ENCODE data around the gene FAU.

Gene FAU

DNA sequence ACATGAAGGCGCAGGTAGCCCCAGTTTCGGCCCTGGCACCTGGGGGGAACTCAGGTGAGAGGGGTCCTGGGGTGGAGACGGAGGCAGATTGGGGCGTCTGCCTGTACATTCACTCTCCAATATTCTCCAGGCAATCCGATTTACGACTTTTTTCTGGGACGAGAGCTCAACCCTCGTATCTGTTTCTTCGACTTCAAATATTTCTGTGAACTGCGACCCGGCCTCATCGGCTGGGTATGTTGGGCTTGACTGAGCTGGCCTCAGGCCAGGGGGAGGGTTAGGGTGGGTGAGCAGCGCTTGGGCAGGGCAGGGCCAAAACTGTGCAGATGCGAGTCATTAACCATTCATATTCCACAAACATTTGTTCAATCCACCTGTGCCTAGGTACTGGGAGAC lies 8.6 kb downstream of the FAU start:
- no peak for DNase-seq (ENCODE audit: low read depth)
- TF ChIP-seq, protein P1, sequence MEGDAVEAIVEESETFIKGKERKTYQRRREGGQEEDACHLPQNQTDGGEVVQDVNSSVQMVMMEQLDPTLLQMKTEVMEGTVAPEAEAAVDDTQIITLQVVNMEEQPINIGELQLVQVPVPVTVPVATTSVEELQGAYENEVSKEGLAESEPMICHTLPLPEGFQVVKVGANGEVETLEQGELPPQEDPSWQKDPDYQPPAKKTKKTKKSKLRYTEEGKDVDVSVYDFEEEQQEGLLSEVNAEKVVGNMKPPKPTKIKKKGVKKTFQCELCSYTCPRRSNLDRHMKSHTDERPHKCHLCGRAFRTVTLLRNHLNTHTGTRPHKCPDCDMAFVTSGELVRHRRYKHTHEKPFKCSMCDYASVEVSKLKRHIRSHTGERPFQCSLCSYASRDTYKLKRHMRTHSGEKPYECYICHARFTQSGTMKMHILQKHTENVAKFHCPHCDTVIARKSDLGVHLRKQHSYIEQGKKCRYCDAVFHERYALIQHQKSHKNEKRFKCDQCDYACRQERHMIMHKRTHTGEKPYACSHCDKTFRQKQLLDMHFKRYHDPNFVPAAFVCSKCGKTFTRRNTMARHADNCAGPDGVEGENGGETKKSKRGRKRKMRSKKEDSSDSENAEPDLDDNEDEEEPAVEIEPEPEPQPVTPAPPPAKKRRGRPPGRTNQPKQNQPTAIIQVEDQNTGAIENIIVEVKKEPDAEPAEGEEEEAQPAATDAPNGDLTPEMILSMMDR (IDR thresholded peaks at IDR 0.05; ENCODE audit: low read depth, low read length, missing control alignments) = no peak
- H3K4me3 ChIP-seq (ENCODE audit: low read depth, low read length) = peak overlapping the region; percentile 76

DNA sequence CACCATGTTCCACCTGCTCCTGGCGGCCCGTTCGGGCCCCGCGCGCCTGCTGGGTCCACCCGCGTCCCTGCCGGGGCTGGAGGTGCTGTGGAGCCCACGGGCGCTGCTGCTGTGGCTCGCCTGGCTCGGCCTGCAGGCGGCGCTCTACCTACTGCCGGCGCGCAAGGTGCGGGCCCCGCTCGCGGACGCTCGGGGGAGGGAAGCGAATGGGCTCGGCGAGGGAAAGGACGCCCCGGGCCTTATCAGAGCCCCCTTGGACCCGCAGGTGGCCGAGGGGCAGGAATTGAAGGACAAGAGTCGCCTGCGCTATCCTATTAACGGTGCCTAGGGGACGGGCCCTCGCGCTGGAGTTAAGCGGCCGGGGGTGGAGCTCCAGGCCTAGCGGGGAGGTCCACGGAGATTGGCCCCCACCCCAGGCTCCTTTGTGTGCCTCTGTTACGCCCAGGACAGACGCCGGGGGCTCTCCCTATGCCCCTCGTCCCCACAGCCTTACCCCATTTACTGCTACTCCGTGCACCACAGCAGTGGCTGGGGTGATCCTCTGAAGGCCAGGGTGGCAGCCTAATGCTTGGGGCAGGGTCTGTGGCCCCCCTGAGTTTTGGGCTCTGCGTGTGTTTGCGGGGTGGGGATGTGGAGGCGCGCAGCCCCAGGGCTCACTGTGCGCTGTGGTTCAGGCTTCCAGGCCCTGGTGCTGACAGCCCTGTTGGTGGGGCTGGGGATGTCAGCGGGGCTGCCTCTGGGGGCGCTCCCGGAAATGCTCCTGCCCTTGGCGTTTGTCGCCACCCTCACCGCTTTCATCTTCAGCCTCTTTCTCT lies 9.2 kb downstream of the FAU start:
- no peak for DNase-seq (ENCODE audit: low read depth)
- TF ChIP-seq, protein P1 (IDR thresholded peaks at IDR 0.05; ENCODE audit: low read depth, low read length, missing control alignments) = peak; percentile 87
- peak overlapping the region; percentile 76 for H3K4me3 ChIP-seq (ENCODE audit: low read depth, low read length)

DNA sequence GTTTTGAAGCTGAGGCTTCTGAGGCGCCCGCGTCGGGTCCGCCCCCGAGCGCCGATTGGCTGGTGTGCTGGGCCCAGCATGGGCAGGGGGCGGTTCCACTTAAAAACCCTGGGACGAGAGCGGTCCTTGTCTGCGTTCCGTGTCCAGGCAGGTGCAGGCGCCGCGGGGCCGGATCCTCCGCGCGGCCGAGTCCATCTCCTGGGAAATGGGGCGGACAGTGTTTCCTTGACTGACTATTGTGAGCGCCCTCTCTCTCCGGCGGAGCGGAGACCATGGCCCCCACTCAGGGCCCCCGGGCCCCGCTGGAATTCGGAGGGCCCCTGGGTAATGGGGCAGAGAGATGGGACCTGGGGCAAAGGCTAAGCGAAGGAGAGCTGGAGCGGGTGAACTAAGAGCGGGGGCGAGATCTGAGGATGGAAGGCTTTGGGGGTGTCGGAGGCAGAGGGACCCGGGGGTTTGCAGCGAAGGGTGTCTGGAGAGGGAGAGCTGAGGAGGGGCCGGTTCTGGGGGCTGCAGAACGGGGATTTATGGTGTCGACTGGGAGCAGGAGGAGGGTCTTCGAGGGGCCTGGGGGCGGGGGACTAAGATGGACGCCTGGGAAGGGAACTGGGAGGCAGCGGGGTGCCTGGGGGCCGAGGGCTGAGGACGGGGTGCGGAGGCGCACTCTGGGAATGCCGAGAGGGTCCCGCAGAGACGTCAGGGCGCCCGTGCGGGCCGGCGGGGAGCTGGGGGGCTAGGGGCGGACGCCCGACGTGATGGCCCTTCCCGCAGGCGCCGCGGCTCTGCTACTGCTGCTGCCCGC lies 10.0 kb downstream of the FAU start, which contains the start of gene TM7SF2:
TSS of gene TM7SF2 (plus strand) at position 129 of the 802 bp plus-strand sequence. CDS start at position 273, 144 bp downstream.
- DNase-seq (ENCODE audit: low read depth) = peak; percentile 79
- TF ChIP-seq, protein P1 (IDR thresholded peaks at IDR 0.05; ENCODE audit: low read depth, low read length, missing control alignments) = no peak
- peak within 1 kb of the TSS; percentile 76 for H3K4me3 ChIP-seq (ENCODE audit: low read depth, low read length)

DNA sequence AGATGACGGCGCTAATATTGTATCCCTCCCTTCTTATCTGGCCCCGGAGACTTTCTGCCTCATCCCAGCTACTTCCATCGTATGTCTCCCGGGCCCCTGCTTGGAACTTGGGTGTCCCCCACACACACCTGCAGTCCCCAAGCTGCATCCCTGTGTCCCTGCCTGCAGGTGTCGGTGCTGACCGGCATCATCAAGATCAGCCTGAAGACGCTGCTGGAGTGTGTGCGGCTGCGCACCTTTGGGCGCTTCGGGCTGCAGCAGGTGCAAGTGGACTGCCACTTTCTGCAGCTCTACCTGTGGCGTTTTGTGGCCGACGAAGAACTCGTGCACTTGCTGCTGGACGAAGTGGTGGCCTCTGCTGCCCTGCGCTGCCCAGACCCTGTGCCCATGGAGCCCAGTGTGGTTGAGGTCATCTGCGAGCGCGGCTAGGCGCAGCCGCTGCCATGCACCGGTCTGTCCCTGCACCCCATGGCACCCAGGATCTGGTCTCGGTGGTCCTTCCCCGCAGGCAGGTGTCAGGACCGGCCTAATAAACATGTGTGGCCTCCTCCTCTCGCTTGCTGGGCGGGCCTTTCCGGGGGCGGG lies 10.7 kb downstream of the FAU start:
- DNase-seq (ENCODE audit: low read depth) = no peak
- no peak overlapping the region for H3K4me3 ChIP-seq (ENCODE audit: low read depth, low read length)
- TF ChIP-seq, protein P1 (IDR thresholded peaks at IDR 0.05; ENCODE audit: low read depth, low read length, missing control alignments) = no peak

DNA sequence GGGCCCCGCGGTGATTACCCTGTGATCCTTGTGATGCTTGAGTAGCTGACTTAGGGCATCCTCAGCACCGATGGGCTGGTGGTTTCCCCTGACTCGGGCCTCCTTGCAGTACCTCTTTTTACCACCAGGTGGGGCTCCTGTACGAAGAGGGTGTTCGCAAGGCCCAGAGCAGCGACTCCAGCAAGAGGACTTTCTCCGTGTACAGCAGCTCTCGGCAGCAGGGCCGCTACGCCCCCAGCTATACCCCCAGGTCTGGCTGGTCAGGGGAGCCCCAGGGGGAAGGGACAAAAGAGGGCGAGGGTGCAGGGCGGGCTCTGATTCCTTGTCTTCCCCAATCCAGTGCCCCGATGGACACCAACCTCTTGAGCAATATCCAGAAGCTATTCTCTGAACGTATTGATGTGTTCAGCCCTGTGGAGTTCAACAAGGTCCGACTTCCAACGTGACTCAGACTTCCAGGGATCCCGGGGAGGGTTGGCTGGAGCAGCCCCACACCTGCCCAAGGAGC lies 11.5 kb downstream of the FAU start:
- H3K4me3 ChIP-seq (ENCODE audit: low read depth, low read length) = no peak overlapping the region
- TF ChIP-seq, protein P1 (IDR thresholded peaks at IDR 0.05; ENCODE audit: low read depth, low read length, missing control alignments) = peak; percentile 98
- peak; percentile 61 for DNase-seq (ENCODE audit: low read depth)

DNA sequence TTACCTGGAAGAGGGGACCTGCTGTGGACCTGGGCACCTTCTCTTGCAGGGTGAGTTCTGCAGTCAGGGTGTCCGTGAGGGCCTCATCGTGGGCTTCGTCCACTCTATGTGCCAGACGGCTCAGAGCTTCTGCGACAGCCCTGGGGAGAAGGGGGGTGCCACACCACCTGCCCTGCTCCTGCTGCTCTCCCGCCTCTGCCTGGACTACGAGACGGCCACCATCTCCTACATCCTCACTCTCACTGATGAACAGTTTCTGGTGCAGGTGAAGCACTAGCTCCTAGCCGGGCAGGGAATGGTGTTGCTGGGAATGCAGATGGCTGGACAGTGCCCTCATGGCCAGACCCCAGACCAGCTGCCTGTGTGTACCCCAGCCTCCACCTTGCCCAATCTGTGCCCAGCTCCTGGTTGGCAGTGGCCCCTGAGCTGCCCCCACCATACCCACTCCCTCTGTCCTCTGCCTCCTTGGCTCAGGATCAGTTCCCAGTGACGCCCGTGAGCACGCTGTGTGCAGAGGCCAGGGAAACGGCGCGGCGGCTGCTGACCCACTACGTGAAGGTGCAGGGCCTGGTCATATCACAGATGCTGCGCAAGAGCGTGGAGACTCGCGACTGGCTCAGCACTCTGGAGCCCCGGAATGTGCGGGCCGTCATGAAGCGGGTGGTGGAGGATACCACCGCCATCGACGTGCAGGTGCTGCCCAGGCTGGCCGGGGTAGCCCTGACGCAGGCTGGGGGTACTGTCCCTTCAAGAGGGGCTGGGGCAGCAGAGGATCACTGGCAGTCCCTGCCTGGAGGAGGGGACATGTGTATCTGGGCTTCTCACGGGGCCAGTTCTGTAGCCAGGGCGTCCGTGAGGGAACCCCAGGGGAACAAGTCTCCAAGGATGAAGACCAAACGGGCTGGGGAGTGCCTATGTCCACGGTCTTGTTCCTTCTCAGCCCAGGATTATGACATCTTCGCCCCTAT lies 12.4 kb downstream of the FAU start:
- TF ChIP-seq, protein P1 (IDR thresholded peaks at IDR 0.05; ENCODE audit: low read depth, low read length, missing control alignments) = no peak
- no peak for DNase-seq (ENCODE audit: low read depth)
- H3K4me3 ChIP-seq (ENCODE audit: low read depth, low read length) = no peak overlapping the region

Measured in GM12864 (cell line).